ENCODE results near the gene RNASEH2C.
A peak's percentile ranks its signal among the peaks of the same experiment; 100 is the strongest.
"Not testable (repeated sequence)": the region's sequence is repeated elsewhere in the genome, so short reads cannot be mapped to it uniquely, and the experiment has no call there.

The RNASEH2C gene

GRCh38 chr11:65720211-65720934, at the start of gene RNASEH2C:
Gene RNASEH2C, minus strand, starts transcription at chr11:65720798. Its CDS starts 40 bp downstream, at chr11:65720758.
- DNase-seq (ENCODE audit: low read depth in 2 of 2), result peak; percentile 37 to 57

- not testable (repeated sequence) for DNase-seq (ENCODE audit: low read depth in 2 of 2)
These were observed 47.2 kb upstream of the RNASEH2C start for GRCh38 chr11:65767806-65768205.

GRCh38 chr11:65767406-65767805, 46.8 kb upstream of the RNASEH2C start:
- DNase-seq (ENCODE audit: low read depth in 2 of 2), result no peak

- no peak for DNase-seq (ENCODE audit: low read depth in 2 of 2)
These were observed 45.9 kb upstream of the RNASEH2C start for GRCh38 chr11:65766535-65766934.

- no peak for DNase-seq (ENCODE audit: low read depth in 2 of 2)
These were observed 43.8 kb upstream of the RNASEH2C start for GRCh38 chr11:65764434-65764833.

- DNase-seq (ENCODE audit: low read depth in 2 of 2), result not testable (repeated sequence)
These were observed 42.2 kb upstream of the RNASEH2C start for GRCh38 chr11:65762816-65763215.

GRCh38 chr11:65762169-65762568, 41.6 kb upstream of the RNASEH2C start:
- DNase-seq (ENCODE audit: low read depth in 2 of 2), result not testable (repeated sequence)

- no peak for DNase-seq (ENCODE audit: low read depth in 2 of 2)
These were observed 24.5 kb upstream of the RNASEH2C start for GRCh38 chr11:65745049-65745448.

- DNase-seq (ENCODE audit: low read depth in 2 of 2), result no peak
These were observed 24.1 kb upstream of the RNASEH2C start for GRCh38 chr11:65744699-65745042.

- no peak for DNase-seq (ENCODE audit: low read depth in 2 of 2)
These were observed 23.6 kb upstream of the RNASEH2C start for GRCh38 chr11:65744026-65744698.

GRCh38 chr11:65743681-65744025, 23.1 kb upstream of the RNASEH2C start:
- no peak for DNase-seq (ENCODE audit: low read depth in 2 of 2)

GRCh38 chr11:65742353-65742752, 21.8 kb upstream of the RNASEH2C start:
- no peak for DNase-seq (ENCODE audit: low read depth in 2 of 2)

GRCh38 chr11:65741185-65741584, 20.6 kb upstream of the RNASEH2C start:
- no peak for DNase-seq (ENCODE audit: low read depth in 2 of 2)

- DNase-seq (ENCODE audit: low read depth in 2 of 2), result no peak
These were observed 18.4 kb upstream of the RNASEH2C start for GRCh38 chr11:65739022-65739421.

- no peak for DNase-seq (ENCODE audit: low read depth in 2 of 2)
These were observed 16.2 kb upstream of the RNASEH2C start for GRCh38 chr11:65736810-65737209.

- DNase-seq (ENCODE audit: low read depth in 2 of 2), result not testable (repeated sequence)
These were observed 14.5 kb upstream of the RNASEH2C start for GRCh38 chr11:65735111-65735510.

- no peak for DNase-seq (ENCODE audit: low read depth in 2 of 2)
These were observed 9.9 kb upstream of the RNASEH2C start for GRCh38 chr11:65730461-65730860.

- DNase-seq (ENCODE audit: low read depth in 2 of 2), result no peak
These were observed 7.3 kb upstream of the RNASEH2C start for GRCh38 chr11:65727865-65728264.

GRCh38 chr11:65726660-65727059, 6.1 kb upstream of the RNASEH2C start:
- no peak for DNase-seq (ENCODE audit: low read depth in 2 of 2)

- no peak for DNase-seq (ENCODE audit: low read depth in 2 of 2)
These were observed 1.7 kb upstream of the RNASEH2C start for GRCh38 chr11:65722261-65722660.

GRCh38 chr11:65719871-65720210, 757 bp downstream of the RNASEH2C start:
- DNase-seq (ENCODE audit: low read depth in 2 of 2), result no peak

GRCh38 chr11:65718964-65719492, 1.6 kb downstream of the RNASEH2C start:
- no peak for DNase-seq (ENCODE audit: low read depth in 2 of 2)

- DNase-seq (ENCODE audit: low read depth in 2 of 2), result no peak
These were observed 2.1 kb downstream of the RNASEH2C start for GRCh38 chr11:65718531-65718930.

Data from activated CD8-positive, alpha-beta memory T cell treated with anti-CD3 and anti-CD28 coated beads for 4 hours (primary cell).